Sigmoid colon (tissue), 7 donors: ENCODE measurements around the gene MPZL1. TPM values are rescaled to one million over a fixed set of nuclear protein-coding genes. Genes with fewer than 3 reads are reported as not detected.

ENCODE experiments used
- DNase-seq: peaks from one replicate; pipeline ENCODE4 v3.0.0-alpha.2; 2019
- H3K27ac ChIP-seq, 4 donors: fragments of 200-600 bp; sonication (generic); one replicate each; pipeline ENCODE4 v1.5.1; 2016 to 2019; ENCODE audit warnings: mild to moderate bottlenecking in 1 of 4
- H3K27me3 ChIP-seq, 3 donors: fragments of 200-600 bp; sonication (generic); one replicate each; pipeline ENCODE4 v1.5.1; 2019; ENCODE audit warnings: mild to moderate bottlenecking in 1 of 3
- H3K36me3 ChIP-seq, 4 donors: fragments of 200-600 bp; sonication (generic); one replicate each; pipeline ENCODE4 v1.5.1; 2016 to 2019
- H3K4me1 ChIP-seq, 4 donors: fragments of 200-600 bp; sonication (generic); one replicate each; pipeline ENCODE4 v1.5.1; 2017 to 2019
- H3K4me3 ChIP-seq, 4 donors: fragments of 200-600 bp; sonication (generic); one replicate each; pipeline ENCODE4 v1.5.1; 2017 to 2019; ENCODE audit warnings: mild to moderate bottlenecking in 2 of 4, moderate library complexity in 1 of 4
- H3K9me3 ChIP-seq, 4 donors: fragments of 200-600 bp in 3 of 4; sonication (generic) in 3 of 4; one replicate each; pipeline versions ENCODE4 v1.5.1 to v1.6.1; 2013 to 2019
- CTCF ChIP-seq, 4 experiments: fragments of 450-650 bp in 3 of 4; fragments of 200-600 bp in 1 of 4; IDR thresholded peaks; one replicate each; pipeline ENCODE4 v1.5.1; 2016 to 2019; ENCODE audit warnings: antibody characterized with exemption in 4 of 4, mild to moderate bottlenecking in 3 of 4, moderate library complexity in 2 of 4
- EP300 ChIP-seq, 4 donors: sonication (generic); formaldehyde crosslinking; IDR thresholded peaks; one replicate each; pipeline ENCODE4 v1.6.1; 2017; ENCODE audit warnings: antibody characterized with exemption in 4 of 4
- POLR2A ChIP-seq, 2 donors: fragments of 450-650 bp; IDR thresholded peaks; one replicate each; pipeline ENCODE4 v1.6.1; 2016; ENCODE audit warnings: antibody characterized with exemption in 2 of 2, mild to moderate bottlenecking in 2 of 2, moderate library complexity in 2 of 2
- POLR2AphosphoS5 ChIP-seq, 4 donors: sonication (generic); formaldehyde crosslinking; IDR thresholded peaks; one replicate each; pipeline ENCODE4 v1.6.1; 2017; ENCODE audit warnings: antibody characterized with exemption in 4 of 4
- WGBS, 2 donors: extraction: QIAGEN DNeasy Blood & Tissue Kit; methylation state at CpG; one replicate each; pipeline ENCODE4 v1.1.7; 2013; 5-methylcytosine and 5-hydroxymethylcytosine counted together
- intact Hi-C: fragments of 100-400 bp; cut with DNase I; formaldehyde crosslinking; loops from one replicate; pipeline ENCODE4 v1.15.1; 2023
- polyA plus RNA-seq, 3 donors: library from polyadenylated mRNA; stranded (reverse); fragments of 200-250 nt; gene quantifications; one replicate each; pipeline ENCODE4 v1.2.3, GENCODE V29; 2013
- total RNA-seq, 4 donors: library from RNA; depleted of rRNA; stranded (reverse); fragments of >200 nt; gene quantifications; one replicate each; pipeline ENCODE4 v1.1.0, GENCODE V29; 2016
- donor health status: healthy with polysubstance abuse.
- donor health status: Bipolar disorder and iron deficiency.
- donor health status: healthy.

The MPZL1 gene
- total and polyA plus RNA-seq, 7 donors, result 8.8 to 69.5 (median 52.4) TPM

- Histone ChIP-seq H3K4me3 (no peak overlapping the region), H3K4me1 (peaks cover 0 to 3% (median 0%) of the 10 kb centered on the region in 4 donors), H3K9me3 (no peaks in the 10 kb centered on the region), H3K27me3 (no peaks in the 10 kb centered on the region), H3K36me3 (peaks cover 0 to 57% (median 2%) of the 10 kb centered on the region in 4 donors), H3K27ac (no peak overlapping the region)
- 94 to 95% methylated on average over 1 of the region's 1 CpG for WGBS, 2 donors
- intact Hi-C loops, result no loop called here
- no peak for TF ChIP-seq EP300 (IDR thresholded peaks at IDR 0.05)
- no peak for TF ChIP-seq POLR2A (IDR thresholded peaks at IDR 0.05)
- no peak for TF ChIP-seq POLR2AphosphoS5 (IDR thresholded peaks at IDR 0.05)
- TF ChIP-seq CTCF (IDR thresholded peaks at IDR 0.05), result no peak
- no peak for DNase-seq
These were observed 54.4 kb downstream of the MPZL1 start for GRCh38 chr1:167776151-167776550.

- DNase-seq, result no peak
- no peaks in the 10 kb centered on the region for H3K9me3 ChIP-seq
- no peak for TF ChIP-seq POLR2A (IDR thresholded peaks at IDR 0.05)
- no peak for TF ChIP-seq POLR2AphosphoS5 (IDR thresholded peaks at IDR 0.05)
- TF ChIP-seq EP300 (IDR thresholded peaks at IDR 0.05), result no peak
- no peak for TF ChIP-seq CTCF (IDR thresholded peaks at IDR 0.05)
- intact Hi-C loops, result no loop called here
- no peaks in the 10 kb centered on the region for H3K27me3 ChIP-seq
- H3K4me3 ChIP-seq, result no peak overlapping the region
- H3K36me3 ChIP-seq, result peaks cover 0 to 55% (median 2%) of the 10 kb centered on the region in 4 donors
- peaks cover 0 to 3% (median 0%) of the 10 kb centered on the region in 4 donors for H3K4me1 ChIP-seq
- 74 to 99% methylated on average over 1 of the region's 1 CpG for WGBS, 2 donors
- H3K27ac ChIP-seq, result no peak overlapping the region
These were observed 55.0 kb downstream of the MPZL1 start for GRCh38 chr1:167776616-167777268.

GRCh38 chr1:167777269-167777650 lies 55.5 kb downstream of the MPZL1 start:
- Histone ChIP-seq H3K27me3 (no peaks in the 10 kb centered on the region), H3K27ac (no peak overlapping the region), H3K9me3 (no peaks in the 10 kb centered on the region), H3K36me3 (peaks cover 0 to 51% (median 1%) of the 10 kb centered on the region in 4 donors), H3K4me1 (peaks cover 0 to 3% (median 0%) of the 10 kb centered on the region in 4 donors), H3K4me3 (no peak overlapping the region)
- 88 to 94% methylated on average over 5 of the region's 5 CpGs for WGBS, 2 donors
- no peak for TF ChIP-seq EP300 (IDR thresholded peaks at IDR 0.05)
- TF ChIP-seq POLR2AphosphoS5 (IDR thresholded peaks at IDR 0.05), result no peak
- no peak for TF ChIP-seq POLR2A (IDR thresholded peaks at IDR 0.05)
- no peak for TF ChIP-seq CTCF (IDR thresholded peaks at IDR 0.05)
- no peak for DNase-seq
- intact Hi-C loops, result no loop called here

- intact Hi-C loops, result no loop called here
- no peak for DNase-seq
- Histone ChIP-seq H3K36me3 (peaks cover 0 to 30% (median 0%) of the 10 kb centered on the region in 4 donors), H3K4me1 (no peaks in the 10 kb centered on the region), H3K27ac (no peak overlapping the region), H3K27me3 (no peaks in the 10 kb centered on the region), H3K4me3 (no peak overlapping the region), H3K9me3 (no peaks in the 10 kb centered on the region)
- TF ChIP-seq POLR2AphosphoS5 (IDR thresholded peaks at IDR 0.05) (no peak), CTCF (IDR thresholded peaks at IDR 0.05) (no peak), POLR2A (IDR thresholded peaks at IDR 0.05) (no peak), EP300 (IDR thresholded peaks at IDR 0.05) (no peak)
- WGBS, 2 donors, result 97 to 98% methylated on average over 2 of the region's 2 CpGs
These were observed 59.8 kb downstream of the MPZL1 start for GRCh38 chr1:167781558-167781957.

- intact Hi-C loops, result no loop called here
- DNase-seq, result no peak
- no peaks in the 10 kb centered on the region for H3K4me1 ChIP-seq
- H3K36me3 ChIP-seq, result peaks cover 0 to 22% (median under 1%) of the 10 kb centered on the region in 4 donors
- H3K27ac ChIP-seq, result no peak overlapping the region
- H3K4me3 ChIP-seq, result no peak overlapping the region
- no peaks in the 10 kb centered on the region for H3K27me3 ChIP-seq
- TF ChIP-seq EP300 (IDR thresholded peaks at IDR 0.05) (no peak), CTCF (IDR thresholded peaks at IDR 0.05) (no peak), POLR2AphosphoS5 (IDR thresholded peaks at IDR 0.05) (no peak), POLR2A (IDR thresholded peaks at IDR 0.05) (no peak)
- WGBS, 2 donors, result 98% methylated on average over 1 of the region's 1 CpG
- no peaks in the 10 kb centered on the region for H3K9me3 ChIP-seq
These were observed 61.2 kb downstream of the MPZL1 start for GRCh38 chr1:167782946-167783345.
